ENCODE data around the gene RNF4.
"Not testable (repeated sequence)": the region's sequence is repeated elsewhere in the genome, so short reads cannot be mapped to it uniquely, and the experiment has no call there.

The RNF4 gene

GRCh38 chr4:2468456-2469191 lies at the start of gene RNF4:
RNF4 (plus strand) TSS chr4:2469106; CDS start chr4:2490494, 21,388 bp downstream.
- peak; percentile 95 for DNase-seq

- no peak for DNase-seq
These were observed 49.1 kb upstream of the RNF4 start for GRCh38 chr4:2419814-2420213.

DNA sequence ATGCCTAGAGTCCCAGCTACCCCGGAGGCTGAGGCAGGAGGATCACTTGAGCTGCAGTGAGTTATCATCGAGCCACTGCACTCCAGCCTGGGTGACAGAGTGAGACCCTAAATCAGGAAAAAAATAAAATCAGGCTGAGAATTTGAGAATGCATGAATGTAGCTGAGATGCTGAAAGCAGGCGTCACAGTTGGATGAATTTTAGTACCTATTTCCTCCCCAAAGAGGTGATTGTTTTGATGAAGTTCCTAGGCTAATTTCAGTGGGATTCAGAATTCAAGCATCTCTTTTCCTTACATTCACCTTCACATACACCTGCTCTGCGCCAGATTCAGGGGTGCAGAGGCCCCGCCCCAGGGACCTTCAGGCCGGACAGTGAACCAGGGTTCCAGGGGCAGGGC lies 47.0 kb upstream of the RNF4 start:
- DNase-seq = no peak

GRCh38 chr4:2423066-2423465 lies 45.8 kb upstream of the RNF4 start:
- no peak for DNase-seq

DNA sequence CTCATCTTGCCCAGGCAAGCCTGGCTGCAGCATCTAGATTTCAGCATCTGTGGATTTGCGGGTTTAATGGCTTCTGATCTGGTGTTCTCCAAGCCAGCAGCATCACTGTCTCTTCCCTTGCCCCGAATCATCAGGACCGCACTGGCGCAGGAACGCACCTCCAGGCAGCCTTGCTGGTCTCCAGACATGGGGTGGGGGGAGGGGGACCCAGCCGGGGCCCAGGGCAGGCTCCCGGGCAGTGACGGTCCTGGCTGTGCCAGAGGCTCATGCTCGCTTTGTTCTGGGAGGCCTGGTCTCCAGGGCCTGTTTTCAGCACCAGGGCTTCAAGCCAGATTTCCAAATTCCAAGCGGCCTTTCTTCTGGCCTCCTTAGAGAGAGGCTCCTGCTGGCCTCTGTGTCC lies 45.2 kb upstream of the RNF4 start:
- no peak for DNase-seq

DNA sequence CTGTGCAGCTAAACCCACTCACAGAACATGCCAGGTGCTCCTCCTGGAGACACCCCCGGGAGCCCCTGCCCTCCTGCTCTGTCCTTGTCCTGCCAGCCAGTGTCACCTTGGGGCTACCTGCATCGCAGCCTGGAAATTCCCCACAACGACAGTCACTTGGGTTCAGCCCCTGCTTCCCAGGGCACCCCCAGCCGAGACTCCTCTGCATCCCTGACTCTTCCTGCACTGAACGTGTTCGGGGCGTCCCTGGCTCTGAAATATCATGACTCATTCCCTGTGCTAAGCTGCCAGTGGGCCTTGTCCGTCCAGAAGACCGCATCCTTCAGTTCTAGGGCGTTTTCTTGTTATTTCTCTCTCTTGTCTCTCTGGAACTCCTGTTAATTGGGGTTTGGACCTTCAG lies 44.3 kb upstream of the RNF4 start:
- DNase-seq = no peak

DNA sequence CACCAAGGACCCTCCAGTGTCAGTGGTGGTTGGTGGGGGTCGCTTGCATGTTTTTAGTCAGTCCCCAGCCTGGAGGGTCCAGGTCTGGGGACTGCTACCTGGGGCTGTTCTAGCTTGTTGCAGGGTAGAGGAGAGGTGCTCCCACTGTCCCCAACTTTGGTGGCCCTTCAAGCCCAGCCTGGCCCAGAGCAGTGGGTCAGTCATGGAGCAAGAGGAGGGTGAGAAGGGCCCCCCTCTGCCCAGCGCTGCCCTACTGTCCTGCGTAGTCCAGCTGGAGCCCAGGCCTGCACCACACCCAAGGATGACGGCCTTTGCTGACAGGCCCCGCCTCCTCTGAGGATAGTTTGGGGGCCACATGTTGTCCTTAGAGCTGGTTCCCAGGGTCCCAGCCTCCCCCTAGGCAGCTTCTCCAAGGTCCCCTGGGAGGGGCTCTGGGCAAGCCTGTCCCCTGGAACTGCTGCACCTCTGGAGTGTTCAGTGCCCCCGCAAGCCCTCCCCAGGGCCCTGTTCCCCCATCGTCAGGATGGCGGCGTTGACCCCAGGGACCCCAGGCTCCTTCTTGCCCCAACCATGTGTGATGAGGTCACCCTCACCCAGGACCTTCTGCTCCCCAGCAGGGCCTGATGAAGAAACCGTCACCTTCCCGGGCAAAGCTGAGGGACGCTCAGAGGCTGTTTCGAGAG lies 43.4 kb upstream of the RNF4 start:
- DNase-seq = no peak

DNA sequence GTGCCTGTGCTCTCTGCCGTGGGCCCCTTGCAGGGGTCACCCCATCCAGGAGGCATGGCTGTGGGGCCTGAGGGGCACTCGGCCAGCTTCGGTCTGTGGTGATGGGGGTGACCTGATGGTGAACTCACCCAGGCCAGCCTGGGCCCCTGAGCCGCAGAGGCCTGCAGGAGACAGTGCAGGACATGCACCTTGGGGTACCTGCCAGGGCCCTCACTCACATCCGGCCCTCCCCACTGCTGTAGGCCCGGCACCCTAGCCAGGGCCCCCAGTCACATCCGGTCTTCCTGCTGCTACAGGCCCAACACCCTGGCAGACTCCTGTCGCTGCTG lies 42.9 kb upstream of the RNF4 start:
- DNase-seq = no peak

DNA sequence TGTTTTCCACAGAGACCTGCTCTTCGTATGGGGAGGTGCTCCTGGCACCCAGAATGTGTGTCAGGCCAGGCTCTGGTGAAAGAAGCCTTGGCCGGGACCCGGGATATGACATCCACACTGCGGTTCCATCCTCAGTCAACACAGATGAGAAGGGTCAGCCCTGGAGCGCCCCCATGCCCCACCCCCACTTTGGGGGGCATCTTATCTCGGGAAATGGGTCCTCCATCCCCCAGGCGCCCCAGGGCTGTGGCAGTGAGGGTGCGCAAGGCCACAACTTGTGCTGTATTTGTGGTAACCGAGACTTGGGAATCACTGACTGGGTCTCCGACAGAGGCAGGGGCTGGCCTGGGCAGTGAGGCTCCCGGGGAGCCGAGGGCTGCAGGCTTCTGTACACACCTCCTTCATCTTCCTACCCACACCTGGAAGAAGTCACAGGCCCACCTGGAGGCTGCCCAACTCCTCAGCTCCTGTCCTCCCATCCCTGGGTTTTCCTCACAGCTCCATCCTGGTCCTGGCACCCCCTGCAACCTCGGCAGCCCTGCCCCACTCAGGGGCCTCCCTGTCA lies 42.1 kb upstream of the RNF4 start:
- DNase-seq = no peak

DNA sequence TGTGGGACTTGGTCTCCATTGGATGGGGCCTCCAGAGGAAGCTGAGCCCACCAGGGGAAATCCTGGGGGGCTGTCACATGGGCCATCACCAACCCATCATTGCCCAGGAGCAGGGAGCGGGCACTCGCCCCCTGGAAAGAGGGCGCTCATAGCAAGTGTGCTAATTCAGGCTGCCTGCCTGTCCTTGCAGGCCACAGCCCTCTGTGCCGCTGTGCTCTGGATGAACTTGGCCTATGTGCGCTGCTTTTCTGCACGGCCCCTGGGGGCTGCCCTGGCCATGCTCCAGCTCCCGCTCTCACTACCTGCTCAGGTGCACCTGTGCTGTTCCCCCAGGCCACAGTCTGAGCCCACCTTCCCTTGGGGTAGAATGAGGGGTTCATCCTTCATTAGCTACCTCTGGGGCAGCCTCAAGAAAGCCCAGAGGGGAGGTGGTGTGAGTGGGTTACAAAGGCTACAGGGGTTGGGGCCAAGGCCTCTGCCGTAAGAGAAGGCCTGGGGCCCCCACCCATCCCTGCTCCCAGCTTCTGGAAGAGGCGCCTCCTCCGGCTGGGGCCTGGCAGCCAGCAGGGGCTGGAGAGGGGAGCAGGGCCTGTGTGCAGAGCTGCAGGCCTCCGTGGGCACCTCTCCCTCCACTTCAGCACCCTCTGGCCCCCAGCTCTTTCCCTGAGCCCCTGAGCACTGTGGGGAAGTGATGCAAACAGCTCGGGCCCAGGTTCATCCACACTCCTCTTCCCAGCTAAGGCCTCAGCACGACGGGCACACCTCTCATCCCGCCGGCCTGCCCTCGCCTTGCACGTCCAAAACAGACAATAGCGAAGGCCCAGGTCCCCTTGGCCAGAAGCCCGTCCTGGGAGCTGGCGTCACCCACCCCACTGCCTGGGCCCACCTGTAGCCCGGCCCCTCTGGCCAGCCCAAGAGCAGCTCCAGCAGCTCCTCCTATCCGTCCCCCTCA lies 41.2 kb upstream of the RNF4 start:
- no peak for DNase-seq

- no peak for DNase-seq
These were observed 40.3 kb upstream of the RNF4 start for GRCh38 chr4:2428496-2429213.

DNA sequence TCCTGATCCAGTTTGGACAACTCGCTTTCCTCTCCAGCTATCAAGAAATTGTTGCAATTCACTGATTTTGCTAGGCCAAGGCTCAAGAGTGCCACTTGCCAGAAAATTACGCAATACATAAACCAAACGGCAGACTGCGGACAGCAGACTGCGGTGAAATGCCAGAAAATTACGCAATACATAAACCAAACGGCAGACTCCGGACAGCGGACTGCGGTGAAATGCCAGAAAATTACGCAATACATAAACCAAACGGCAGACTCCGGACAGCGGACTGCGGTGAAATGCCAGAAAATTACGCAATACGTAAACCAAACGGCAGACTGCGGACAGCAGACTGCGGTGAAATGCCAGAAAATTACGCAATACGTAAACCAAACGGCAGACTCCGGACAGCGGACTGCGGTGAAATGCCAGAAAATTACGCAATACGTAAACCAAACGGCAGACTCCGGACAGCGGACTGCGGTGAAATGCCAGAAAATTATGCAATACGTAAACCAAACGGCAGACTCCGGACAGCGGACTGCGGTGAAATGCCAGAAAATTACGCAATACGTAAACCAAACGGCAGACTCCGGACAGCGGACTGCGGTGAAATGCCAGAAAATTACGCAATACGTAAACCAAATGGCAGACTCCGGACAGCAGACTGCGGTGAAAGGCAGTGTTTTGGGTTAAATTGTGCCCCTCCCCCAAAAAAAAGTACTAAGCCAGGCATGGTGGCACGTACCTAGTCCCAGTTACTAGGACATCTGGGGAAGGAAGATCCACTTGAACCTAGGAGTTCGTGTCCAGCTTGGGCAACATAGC lies 38.8 kb upstream of the RNF4 start:
- DNase-seq = not testable (repeated sequence)

GRCh38 chr4:2432004-2432403 lies 36.9 kb upstream of the RNF4 start:
- no peak for DNase-seq

DNA sequence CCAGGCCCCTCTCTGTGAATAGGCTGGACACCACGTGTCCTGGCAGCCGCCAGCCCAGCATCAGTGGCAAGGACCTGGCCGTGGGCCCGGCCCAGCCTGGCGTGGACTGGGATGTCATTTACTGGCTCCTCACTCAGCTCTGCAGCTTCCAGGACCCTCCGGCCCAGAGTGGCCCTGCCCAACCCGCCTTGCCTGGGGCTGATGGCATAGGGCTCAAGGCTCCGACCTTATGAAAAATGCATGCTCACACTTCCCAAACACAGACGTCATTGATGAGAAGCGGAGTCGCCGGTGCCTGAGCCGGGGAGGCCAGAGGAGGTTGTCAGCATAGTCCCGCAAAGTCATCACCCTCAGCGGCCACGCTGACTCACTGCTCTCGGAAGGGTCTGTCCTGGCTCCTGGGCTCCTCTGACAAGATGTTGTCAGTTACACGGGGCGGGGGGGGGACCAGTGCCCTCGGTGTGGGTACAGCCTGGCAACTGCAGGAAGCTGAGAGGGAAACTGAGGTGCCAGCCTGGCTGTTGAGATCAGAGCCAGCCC lies 35.8 kb upstream of the RNF4 start:
- DNase-seq = no peak

GRCh38 chr4:2433609-2434350 lies 35.1 kb upstream of the RNF4 start:
- no peak for DNase-seq

DNA sequence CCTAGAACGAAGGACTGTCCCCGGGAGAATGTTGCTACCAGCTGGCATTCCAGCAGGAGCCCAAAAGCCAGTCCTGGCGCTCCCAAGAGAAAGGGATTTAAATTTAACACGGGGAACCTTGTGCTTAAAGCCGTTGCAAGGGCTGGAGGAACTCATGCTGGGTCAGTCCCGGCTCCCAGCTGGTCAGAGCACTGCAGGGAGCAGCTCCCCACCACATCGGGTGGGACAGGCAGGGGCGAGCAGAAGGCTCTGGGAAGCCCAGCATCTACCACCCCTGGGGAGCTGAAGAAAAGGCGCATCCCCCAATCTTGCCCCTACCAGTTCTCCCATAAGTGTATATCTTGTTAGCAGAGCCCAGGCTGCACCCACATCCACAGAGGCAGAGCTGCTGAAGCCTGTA lies 34.5 kb upstream of the RNF4 start:
- no peak for DNase-seq

GRCh38 chr4:2436301-2436700 lies 32.6 kb upstream of the RNF4 start:
- no peak for DNase-seq

GRCh38 chr4:2436761-2437474 lies 32.0 kb upstream of the RNF4 start:
- no peak for DNase-seq

DNA sequence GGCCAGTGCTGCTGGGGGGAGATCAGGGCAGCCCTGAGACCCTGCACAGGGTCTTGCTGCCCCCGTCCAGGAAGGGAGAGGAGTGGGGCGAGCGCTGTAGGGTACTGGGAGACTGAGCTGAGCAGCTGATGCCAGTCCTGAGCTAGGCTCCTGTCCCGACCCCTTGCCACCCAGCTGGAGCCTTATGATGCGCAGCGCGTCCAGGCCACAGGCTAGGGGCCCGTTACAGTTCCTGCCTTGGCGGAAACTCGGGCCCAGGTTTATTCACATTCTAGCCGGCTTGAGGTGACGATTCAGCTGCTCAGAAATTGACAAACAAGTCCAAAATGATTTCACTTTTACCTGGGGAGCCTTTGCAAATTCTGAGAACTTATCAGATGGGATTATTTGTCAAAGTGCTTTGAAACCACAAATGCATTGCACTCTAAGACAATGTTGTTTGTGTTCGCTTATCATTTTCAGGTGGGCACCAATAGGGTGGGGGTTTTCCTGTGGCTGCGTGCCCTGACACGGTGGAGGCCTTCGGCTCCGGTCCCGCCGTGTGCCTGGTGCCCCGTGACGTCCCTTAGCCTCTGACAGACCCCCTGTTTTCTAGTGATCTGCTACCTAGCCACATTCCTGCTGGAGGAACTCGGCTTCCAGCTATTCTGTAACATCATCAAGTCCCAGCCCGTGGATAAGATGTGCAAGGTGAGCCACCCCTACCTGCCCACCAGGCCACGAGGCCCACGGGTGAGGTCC lies 31.3 kb upstream of the RNF4 start:
- DNase-seq = no peak

All from NK-92 treated with Interleukin-12 subunit alpha and Interleukin-12 subunit beta, amount 100 ng/mL, for 24 hours (cell line).